Mucosa of descending colon (tissue), 3 donors: ENCODE results near the gene EFHD2. TPM values are rescaled to one million over a fixed set of nuclear protein-coding genes. Genes with fewer than 3 reads are reported as not detected.
"Not testable (repeated sequence)": the region's sequence is repeated elsewhere in the genome, so short reads cannot be mapped to it uniquely, and the experiment has no call there.

Experiments used
- ATAC-seq: fragments of 200-7000 bp; cut with Tn5 transposase; one replicate; pipeline ENCODE4 v1.9.1; 2020; ENCODE audit warnings: mild to moderate bottlenecking, moderate library complexity
- DNase-seq, 3 donors: peaks; one replicate each; pipeline ENCODE4 v3.0.0-alpha.2; 2020
- H3K36me3 ChIP-seq: fragments of 200-600 bp; one replicate; pipeline ENCODE4 v1.8.0; 2021; ENCODE audit warnings: low read depth, mild to moderate bottlenecking
- H3K4me1 ChIP-seq: fragments of 200-600 bp; one replicate; pipeline ENCODE4 v1.8.0; 2021; ENCODE audit warnings: low read depth, mild to moderate bottlenecking
- H3K4me3 ChIP-seq: fragments of 200-600 bp; one replicate; pipeline ENCODE4 v1.8.0; 2021; ENCODE audit warnings: mild to moderate bottlenecking
- H3K9me3 ChIP-seq: fragments of 200-600 bp; one replicate; pipeline ENCODE4 v1.8.0; 2021; ENCODE audit warnings: mild to moderate bottlenecking
- intact Hi-C, 2 donors: fragments of 100-400 bp; cut with DNase I in 1 of 2; cut with micrococcal nuclease in 1 of 2; formaldehyde crosslinking; loops; one replicate each; pipeline versions ENCODE4 v1.11.0 to v1.11.1; 2022; cut with DNase I, micrococcal nuclease
- total RNA-seq, 3 donors: library from RNA; stranded (reverse); fragmentation: NEBNext Ultra II Directional in 2 of 3; extraction: Animal tissue kit (Norgen Biotek cat#: 25700) in 2 of 3; gene quantifications; one replicate each; pipeline versions ENCODE4 v1.2.1 to v1.2.4, GENCODE V29; 2021 to 2023
- TF ChIP-seq, protein P1 (sequence below): fragments of 200-600 bp; IDR thresholded peaks from one replicate; pipeline ENCODE4 v1.8.0; 2022; ENCODE audit warnings: antibody characterized with exemption, mild to moderate bottlenecking
- donor health status: DM: no; HTN: no; CAD: no; lungs with moderate emphysema.
- donor health status: DM: no; HTN: no; CAD: no.
- donor health status: DM: no; HTN: yes; CAD: no.

Gene EFHD2
- total RNA-seq, 3 donors from 2014 or later = 89.5 to 197 (median 154) TPM

- H3K9me3 ChIP-seq = no peaks in the 10 kb centered on the region
- no peaks in the 10 kb centered on the region for H3K36me3 ChIP-seq
- no peak overlapping the region for H3K4me3 ChIP-seq
- peaks cover 23% of the 10 kb centered on the region for H3K4me1 ChIP-seq
- TF ChIP-seq, protein P1, sequence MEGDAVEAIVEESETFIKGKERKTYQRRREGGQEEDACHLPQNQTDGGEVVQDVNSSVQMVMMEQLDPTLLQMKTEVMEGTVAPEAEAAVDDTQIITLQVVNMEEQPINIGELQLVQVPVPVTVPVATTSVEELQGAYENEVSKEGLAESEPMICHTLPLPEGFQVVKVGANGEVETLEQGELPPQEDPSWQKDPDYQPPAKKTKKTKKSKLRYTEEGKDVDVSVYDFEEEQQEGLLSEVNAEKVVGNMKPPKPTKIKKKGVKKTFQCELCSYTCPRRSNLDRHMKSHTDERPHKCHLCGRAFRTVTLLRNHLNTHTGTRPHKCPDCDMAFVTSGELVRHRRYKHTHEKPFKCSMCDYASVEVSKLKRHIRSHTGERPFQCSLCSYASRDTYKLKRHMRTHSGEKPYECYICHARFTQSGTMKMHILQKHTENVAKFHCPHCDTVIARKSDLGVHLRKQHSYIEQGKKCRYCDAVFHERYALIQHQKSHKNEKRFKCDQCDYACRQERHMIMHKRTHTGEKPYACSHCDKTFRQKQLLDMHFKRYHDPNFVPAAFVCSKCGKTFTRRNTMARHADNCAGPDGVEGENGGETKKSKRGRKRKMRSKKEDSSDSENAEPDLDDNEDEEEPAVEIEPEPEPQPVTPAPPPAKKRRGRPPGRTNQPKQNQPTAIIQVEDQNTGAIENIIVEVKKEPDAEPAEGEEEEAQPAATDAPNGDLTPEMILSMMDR = no peak
- ATAC-seq = no peak
- intact Hi-C loops = no loop called here
- DNase-seq = no peak
Measured at GRCh38 chr1:15368888-15369287, 40.8 kb upstream of the EFHD2 start.

GRCh38 chr1:15370268-15370667 is 39.4 kb upstream of the EFHD2 start:
- intact Hi-C loops = no loop called here
- Histone ChIP-seq H3K36me3 (no peaks in the 10 kb centered on the region), H3K4me1 (peaks cover 23% of the 10 kb centered on the region), H3K9me3 (no peaks in the 10 kb centered on the region), H3K4me3 (no peak overlapping the region)
- no peak for ATAC-seq
- no peak for DNase-seq
- TF ChIP-seq, protein P1 = no peak

- DNase-seq (peak; percentile 56 to 72 (median 65)), ATAC-seq (peak; percentile 64)
- TF ChIP-seq, protein P1 = no peak
- Histone ChIP-seq H3K36me3 (no peaks in the 10 kb centered on the region), H3K9me3 (no peaks in the 10 kb centered on the region), H3K4me1 (peaks cover 23% of the 10 kb centered on the region), H3K4me3 (no peak overlapping the region)
- intact Hi-C loops = no loop called here
Measured at GRCh38 chr1:15370781-15371520, 38.7 kb upstream of the EFHD2 start.

DNA sequence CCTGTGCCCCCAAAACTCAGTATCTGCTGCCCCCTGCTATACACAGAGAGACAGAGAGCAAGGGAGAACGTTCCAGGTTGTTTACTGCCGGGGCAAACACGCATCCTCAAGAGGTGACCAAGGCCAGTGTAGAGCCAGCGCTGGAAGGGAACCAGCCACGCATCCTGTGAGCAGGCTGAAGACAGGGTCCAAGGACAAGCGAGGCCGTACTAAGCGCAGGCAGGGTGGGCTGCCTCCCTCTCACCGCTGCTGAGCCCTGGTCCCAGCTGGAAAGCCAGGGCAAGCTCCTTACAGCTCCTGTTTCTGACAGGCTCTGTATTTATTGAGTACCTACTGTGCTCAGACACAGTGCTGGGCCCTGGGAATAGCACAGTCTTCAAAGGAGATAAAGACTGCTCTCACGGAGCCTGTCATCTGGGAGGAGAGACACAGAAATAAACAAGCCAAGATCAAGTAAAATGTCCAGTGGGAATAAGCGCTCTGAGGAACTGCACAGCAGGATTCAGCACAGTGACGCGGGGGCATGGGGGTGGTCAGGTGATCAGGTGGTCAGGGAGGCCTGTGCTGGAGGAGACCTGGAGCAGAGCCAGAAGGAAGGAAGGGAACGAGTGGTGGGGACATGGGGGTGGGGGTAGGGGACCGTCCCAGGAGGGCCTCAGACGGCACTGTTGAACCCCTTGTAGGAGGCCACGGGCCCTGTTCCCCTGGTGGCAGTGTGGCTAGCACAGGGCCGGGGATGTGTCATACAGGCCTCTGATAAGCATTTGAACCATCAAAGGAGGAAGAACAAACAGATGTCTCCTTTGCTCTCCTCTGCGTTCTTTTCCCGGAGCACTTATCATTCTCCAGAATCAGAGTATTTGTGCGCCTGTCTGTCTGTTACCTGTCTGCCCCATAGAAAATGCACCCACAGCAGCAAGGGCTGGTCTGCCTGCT is 37.8 kb upstream of the EFHD2 start:
- peak in 1 of 3 donors; percentile 20 for DNase-seq
- no peak overlapping the region for H3K4me3 ChIP-seq
- H3K36me3 ChIP-seq = no peaks in the 10 kb centered on the region
- TF ChIP-seq, protein P1 = no peak
- intact Hi-C loops = no loop called here
- H3K9me3 ChIP-seq = no peaks in the 10 kb centered on the region
- peaks cover 16% of the 10 kb centered on the region for H3K4me1 ChIP-seq
- peak; percentile 7 for ATAC-seq

GRCh38 chr1:15378729-15379128 is 31.0 kb upstream of the EFHD2 start:
- Histone ChIP-seq H3K4me3 (no peak overlapping the region), H3K9me3 (no peaks in the 10 kb centered on the region), H3K36me3 (no peaks in the 10 kb centered on the region), H3K4me1 (no peaks in the 10 kb centered on the region)
- TF ChIP-seq, protein P1 = no peak
- intact Hi-C loops = no loop called here
- DNase-seq (no peak), ATAC-seq (no peak)

- H3K4me3 ChIP-seq, H3K36me3 ChIP-seq, intact Hi-C loops, H3K9me3 ChIP-seq, DNase-seq, H3K4me1 ChIP-seq, ATAC-seq: not testable (repeated sequence)
Measured at GRCh38 chr1:15379151-15379550, 30.5 kb upstream of the EFHD2 start.
